Left kidney (tissue), 2 donors: Measurements from ENCODE around the gene MAP4. TPM values are rescaled to one million over a fixed set of nuclear protein-coding genes. Genes with fewer than 3 reads are reported as not detected.
"Not testable (repeated sequence)": the region's sequence is repeated elsewhere in the genome, so short reads cannot be mapped to it uniquely, and the experiment has no call there.

Source experiments
- DNase-seq: peaks from one replicate; pipeline ENCODE4 v3.0.0-alpha.2; 2013
- polyA plus RNA-seq: library from polyadenylated mRNA; unstranded; fragments of 120-200 nt; gene quantifications from one replicate; pipeline ENCODE4 v1.2.1, GENCODE V29; 2013; ENCODE audit not compliant: insufficient read length

MAP4 gene
- polyA plus RNA-seq, 1 donor, result 190 TPM

- no peak for DNase-seq
Measured at GRCh38 chr3:48022178-48022577, 6.0 kb upstream of the MAP4 start.

GRCh38 chr3:48018841-48019240 is 2.6 kb upstream of the MAP4 start:
- no peak for DNase-seq

- peak; percentile 64 for DNase-seq
Measured at GRCh38 chr3:48015431-48016180, 610 bp downstream of the MAP4 start.

- no peak for DNase-seq
Measured at GRCh38 chr3:48014358-48014757, 1.9 kb downstream of the MAP4 start.

- DNase-seq, result no peak
Measured at GRCh38 chr3:48013288-48013980, 2.8 kb downstream of the MAP4 start.

- DNase-seq, result no peak
Measured at GRCh38 chr3:48012659-48013058, 3.6 kb downstream of the MAP4 start.

GRCh38 chr3:48008066-48008465 is 8.2 kb downstream of the MAP4 start:
- DNase-seq, result not testable (repeated sequence)

- DNase-seq, result not testable (repeated sequence)
Measured at GRCh38 chr3:48007361-48007760, 8.9 kb downstream of the MAP4 start.

GRCh38 chr3:48006794-48007193 is 9.4 kb downstream of the MAP4 start:
- not testable (repeated sequence) for DNase-seq

- DNase-seq, result no peak
Measured at GRCh38 chr3:48004694-48005093, 11.5 kb downstream of the MAP4 start.

- no peak for DNase-seq
Measured at GRCh38 chr3:48002787-48003186, 13.4 kb downstream of the MAP4 start.

GRCh38 chr3:48001991-48002390 is 14.2 kb downstream of the MAP4 start:
- DNase-seq, result no peak

GRCh38 chr3:48000212-48000611 is 16.0 kb downstream of the MAP4 start:
- DNase-seq, result no peak

GRCh38 chr3:47996440-47996839 is 19.8 kb downstream of the MAP4 start:
- DNase-seq, result no peak

- DNase-seq, result no peak
Measured at GRCh38 chr3:47994180-47994579, 22.0 kb downstream of the MAP4 start.

- no peak for DNase-seq
Measured at GRCh38 chr3:47991341-47991740, 24.9 kb downstream of the MAP4 start.

GRCh38 chr3:47989981-47990440 is 26.2 kb downstream of the MAP4 start:
- peak; percentile 76 for DNase-seq

GRCh38 chr3:47985381-47985780 is 30.8 kb downstream of the MAP4 start:
- DNase-seq, result no peak

- DNase-seq, result no peak
Measured at GRCh38 chr3:47984075-47984728, 32.0 kb downstream of the MAP4 start.

- DNase-seq, result no peak
Measured at GRCh38 chr3:47980795-47981194, 35.4 kb downstream of the MAP4 start.

- no peak for DNase-seq
Measured at GRCh38 chr3:47979070-47979469, 37.1 kb downstream of the MAP4 start.

- DNase-seq, result no peak
Measured at GRCh38 chr3:47978386-47978785, 37.8 kb downstream of the MAP4 start.

GRCh38 chr3:47976135-47976732 is 40.0 kb downstream of the MAP4 start:
- no peak for DNase-seq
